DOHH2 (cell line): ENCODE measurements around the gene IMMP2L.

Experiments used
- EZH2phosphoT487 ChIP-seq: fragments of 200-600 bp; sonication (generic); IDR thresholded peaks from 2 replicates; pipeline ENCODE4 v1.6.1; 2017; ENCODE audit warnings: borderline replicate concordance, mild to moderate bottlenecking, antibody characterized with exemption, low read length, moderate library complexity, mixed read lengths
- TF ChIP-seq, protein P1 (sequence below): fragments of 200-600 bp; sonication (generic); IDR thresholded peaks from one replicate; pipeline ENCODE4 v1.5.1; 2014; ENCODE audit warnings: antibody characterized with exemption, mild to moderate bottlenecking, low read depth, low read length; ENCODE audit not compliant: poor library complexity, severe bottlenecking

DNA sequence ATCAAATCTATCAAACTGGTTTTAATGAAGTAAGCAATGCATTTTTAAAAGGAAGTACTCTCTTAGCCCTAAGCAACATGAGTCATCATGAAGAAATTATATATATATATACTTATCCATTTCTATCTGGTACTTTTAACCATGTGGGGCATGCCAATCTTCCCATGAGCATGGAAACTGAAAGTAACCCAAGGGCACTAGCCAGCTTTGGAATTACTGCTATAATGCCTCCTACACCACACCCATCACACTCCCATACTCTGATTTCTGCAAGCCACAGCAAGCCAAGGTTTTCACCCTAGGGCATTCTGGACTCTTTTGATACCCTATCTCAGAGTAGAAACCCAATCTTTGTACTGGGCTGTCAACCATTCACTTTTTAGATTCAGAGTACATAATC is 204.6 kb downstream of the IMMP2L start:
- TF ChIP-seq, protein P1, sequence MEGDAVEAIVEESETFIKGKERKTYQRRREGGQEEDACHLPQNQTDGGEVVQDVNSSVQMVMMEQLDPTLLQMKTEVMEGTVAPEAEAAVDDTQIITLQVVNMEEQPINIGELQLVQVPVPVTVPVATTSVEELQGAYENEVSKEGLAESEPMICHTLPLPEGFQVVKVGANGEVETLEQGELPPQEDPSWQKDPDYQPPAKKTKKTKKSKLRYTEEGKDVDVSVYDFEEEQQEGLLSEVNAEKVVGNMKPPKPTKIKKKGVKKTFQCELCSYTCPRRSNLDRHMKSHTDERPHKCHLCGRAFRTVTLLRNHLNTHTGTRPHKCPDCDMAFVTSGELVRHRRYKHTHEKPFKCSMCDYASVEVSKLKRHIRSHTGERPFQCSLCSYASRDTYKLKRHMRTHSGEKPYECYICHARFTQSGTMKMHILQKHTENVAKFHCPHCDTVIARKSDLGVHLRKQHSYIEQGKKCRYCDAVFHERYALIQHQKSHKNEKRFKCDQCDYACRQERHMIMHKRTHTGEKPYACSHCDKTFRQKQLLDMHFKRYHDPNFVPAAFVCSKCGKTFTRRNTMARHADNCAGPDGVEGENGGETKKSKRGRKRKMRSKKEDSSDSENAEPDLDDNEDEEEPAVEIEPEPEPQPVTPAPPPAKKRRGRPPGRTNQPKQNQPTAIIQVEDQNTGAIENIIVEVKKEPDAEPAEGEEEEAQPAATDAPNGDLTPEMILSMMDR = no peak
- no peak for TF ChIP-seq EZH2phosphoT487
